GM12878 (cell line): ENCODE measurements around the gene GHRH. TPM values are rescaled to one million over a fixed set of nuclear protein-coding genes. Genes with fewer than 3 reads are reported as not detected.

Source experiments
- CREM ChIP-seq: IDR thresholded peaks from 2 replicates; pipeline ENCODE4 v1.6.1; 2014; ENCODE audit warnings: antibody characterized with exemption, low read depth
- EGR1 ChIP-seq, 2 experiments: IDR thresholded peaks; 1 replicate in 1 of 2; 2 replicates in 1 of 2; pipeline ENCODE4 v1.6.1; 2011 to 2012; ENCODE audit warnings: low read depth in 2 of 2, low read length in 2 of 2, borderline replicate concordance in 1 of 2, mild to moderate bottlenecking in 1 of 2, moderate library complexity in 1 of 2
- GABPA ChIP-seq: IDR thresholded peaks from 2 replicates; pipeline ENCODE4 v1.6.1; 2014; ENCODE audit warnings: antibody characterized with exemption, low read depth, mild to moderate bottlenecking, inconsistent platforms
- HDAC6 ChIP-seq: fragments of 200-600 bp; sonication (generic); IDR thresholded peaks from one replicate; pipeline ENCODE4 v1.8.0; 2017; ENCODE audit warnings: antibody characterized with exemption; ENCODE audit not compliant: unreplicated experiment
- HDGF ChIP-seq: fragments of 450-650 bp; IDR thresholded peaks from 2 replicates; pipeline ENCODE4 v1.6.1; 2016; ENCODE audit warnings: antibody characterized with exemption
- HSF1 ChIP-seq: fragments of 150-350 bp; IDR thresholded peaks from 2 replicates; pipeline ENCODE4 v1.6.1; 2014; ENCODE audit warnings: mild to moderate bottlenecking, low read depth, low read length
- KDM1A ChIP-seq: fragments of 200-600 bp; sonication (generic); IDR thresholded peaks from 2 replicates; pipeline ENCODE4 v1.6.1; 2016; ENCODE audit warnings: borderline replicate concordance
- MEF2A ChIP-seq: IDR thresholded peaks from 2 replicates; pipeline ENCODE4 v1.6.1; 2011; ENCODE audit warnings: low read depth, mild to moderate bottlenecking, low read length, moderate library complexity; ENCODE audit not compliant: insufficient read depth
- MEF2B ChIP-seq: fragments of 450-650 bp; IDR thresholded peaks from 2 replicates; pipeline ENCODE4 v1.6.1; 2018; ENCODE audit warnings: mild to moderate bottlenecking, moderate library complexity; ENCODE audit not compliant: partially characterized antibody, poor library complexity, severe bottlenecking
- MYC ChIP-seq: IDR thresholded peaks from 2 replicates; pipeline ENCODE4 v1.6.1; 2011; ENCODE audit warnings: mild to moderate bottlenecking, low read length, moderate library complexity, inconsistent platforms; ENCODE audit not compliant: insufficient read depth, insufficient replicate concordance, insufficient read length, severe bottlenecking
- NFIC ChIP-seq: IDR thresholded peaks from 2 replicates; pipeline ENCODE4 v1.6.1; 2012; ENCODE audit warnings: low read depth, mild to moderate bottlenecking, inconsistent platforms, low read length, moderate library complexity
- NR2C2 ChIP-seq: IDR thresholded peaks from 2 replicates; pipeline ENCODE4 v1.6.1; 2011; ENCODE audit warnings: borderline replicate concordance, low read depth; ENCODE audit not compliant: control insufficient read depth, insufficient read length
- PRDM15 ChIP-seq: fragments of 450-650 bp; formaldehyde crosslinking; IDR thresholded peaks from 2 replicates; pipeline ENCODE4 v1.4.0; 2020; ENCODE audit warnings: mild to moderate bottlenecking, moderate library complexity
- ZBTB40 ChIP-seq: fragments of 450-650 bp; IDR thresholded peaks from 2 replicates; pipeline ENCODE4 v1.6.1; 2016; ENCODE audit warnings: mild to moderate bottlenecking, moderate library complexity, borderline replicate concordance
- polyA plus RNA-seq, 11 experiments: library from polyadenylated mRNA; depleted of rRNA in 4 of 11; unstranded in 6 of 11; stranded (reverse) in 5 of 11; fragments of >200 nt; fragmentation: Nextera tagmentation in 4 of 11; fragmentation: Illumina TruSeq in 1 of 11; extraction: Ambion mirVana in 4 of 11; extraction: Trizol in 1 of 11; gene quantifications; 1 replicate in 1 of 11; 2 replicates in 10 of 11; pipeline versions ENCODE4 v1.2.1 to v1.2.3, GENCODE V29; 2011 to 2016; ENCODE audit warnings: inconsistent platforms in 2 of 11, missing spikeins in 2 of 11, low read depth in 1 of 11
- total RNA-seq, 4 experiments: library from RNA; depleted of rRNA in 3 of 4; stranded (reverse); fragments of >200 nt in 3 of 4; fragmentation: Illumina TruSeq in 1 of 4; extraction: Trizol in 1 of 4; gene quantifications; 2 replicates each; pipeline versions ENCODE4 v1.2.1 to v1.2.3, GENCODE V29; 2013 to 2021

Gene GHRH
- total and polyA plus RNA-seq, 10 of the 15 experiments (the other 5 are each of a cell fraction or from before 2014, with no cell fraction given): not detected

GRCh38 chr20:37298190-37298939, 36.8 kb upstream of the GHRH start (continued):
- TF ChIP-seq HSF1 (no peak), PRDM15 (CRISPR knock-in tag) (no peak), HDAC6 (no peak), GABPA (0 out of 2 replicates have a peak, but pooled peaks have one; percentile 21), MEF2B (peak; percentile 50), MYC (no peak), MEF2A (peak; percentile 34; the same call in 1 of the 2 replicates), NR2C2 (no peak), ZBTB40 (no peak), CREM (no peak), KDM1A (no peak), NFIC (peak; percentile 57), EGR1 (IDR thresholded peaks at IDR 0.05; ENCODE audit: borderline replicate concordance in 1 of 2, low read depth in 2 of 2, low read length in 2 of 2) (no peak), HDGF (no peak)
- TF ChIP-seq, all 136 proteins: peak for 7
